COLO668 (cell line): ENCODE measurements around the gene WDSUB1.

Source experiments
- DNase-seq: peaks from one replicate; lab custom pipeline; 2025; ENCODE audit not compliant: unreplicated experiment; lab: John Stamatoyannopoulos, UW

The WDSUB1 gene

GRCh38 chr2:159199761-159200465 lies 86.6 kb downstream of the WDSUB1 start:
- no peak for DNase-seq

- no peak for DNase-seq
These were observed 87.3 kb downstream of the WDSUB1 start for GRCh38 chr2:159199236-159199635.

- no peak for DNase-seq
These were observed 90.0 kb downstream of the WDSUB1 start for GRCh38 chr2:159196393-159196925.

GRCh38 chr2:159195697-159196096 lies 90.8 kb downstream of the WDSUB1 start:
- no peak for DNase-seq

- no peak for DNase-seq
These were observed 92.3 kb downstream of the WDSUB1 start for GRCh38 chr2:159194241-159194640.

GRCh38 chr2:159193791-159194190 lies 92.7 kb downstream of the WDSUB1 start:
- DNase-seq, result no peak

GRCh38 chr2:159192371-159192918 lies 94.1 kb downstream of the WDSUB1 start:
- DNase-seq, result no peak

GRCh38 chr2:159188449-159188848 lies 98.1 kb downstream of the WDSUB1 start:
- no peak for DNase-seq

GRCh38 chr2:159187106-159187505 lies 99.4 kb downstream of the WDSUB1 start:
- DNase-seq, result no peak

GRCh38 chr2:159186462-159186861 lies 100.0 kb downstream of the WDSUB1 start:
- DNase-seq, result no peak
